Stomach (tissue), 9 donors: Measurements from ENCODE around the gene METAP2. TPM values are rescaled to one million over a fixed set of nuclear protein-coding genes. Genes with fewer than 3 reads are reported as not detected.

Source experiments
- DNase-seq, 2 donors: peaks; one replicate each; pipeline versions ENCODE4 v3.0.0 to v3.0.0-alpha.2; 2013 to 2019
- H3K27ac ChIP-seq, 5 donors: fragments of 200-600 bp in 4 of 5; sonication (generic) in 4 of 5; one replicate each; pipeline ENCODE4 v1.5.1; 2013 to 2019; ENCODE audit warnings: mild to moderate bottlenecking in 1 of 5, moderate library complexity in 1 of 5
- H3K27me3 ChIP-seq, 3 donors: fragments of 200-600 bp; sonication (generic); one replicate each; pipeline ENCODE4 v1.5.1; 2017 to 2019; ENCODE audit warnings: mixed run types in 1 of 3
- H3K36me3 ChIP-seq, 4 donors: fragments of 200-600 bp; sonication (generic); 1 replicate in 3 of 4; 2 replicates in 1 of 4; pipeline ENCODE4 v1.5.1; 2016 to 2019
- H3K4me1 ChIP-seq, 4 donors: fragments of 200-600 bp; sonication (generic); one replicate each; pipeline ENCODE4 v1.5.1; 2016 to 2019
- H3K4me3 ChIP-seq, 4 donors: fragments of 200-600 bp; sonication (generic) in 3 of 4; one replicate each; pipeline ENCODE4 v1.5.1; 2016 to 2019; ENCODE audit warnings: mild to moderate bottlenecking in 1 of 4
- H3K9me3 ChIP-seq, 4 donors: fragments of 200-600 bp; sonication (generic); one replicate each; pipeline ENCODE4 v1.5.1; 2016 to 2019
- CTCF ChIP-seq, 7 experiments: fragments of 450-650 bp in 4 of 7; fragments of 200-600 bp in 3 of 7; sonication (generic) in 3 of 7; IDR thresholded peaks; one replicate each; pipeline ENCODE4 v1.5.1; 2016 to 2019; ENCODE audit warnings: antibody characterized with exemption in 7 of 7, control low read depth in 2 of 7, mild to moderate bottlenecking in 1 of 7
- EP300 ChIP-seq: sonication (generic); formaldehyde crosslinking; IDR thresholded peaks from one replicate; pipeline ENCODE4 v1.6.1; 2017; ENCODE audit warnings: antibody characterized with exemption
- POLR2A ChIP-seq, 4 donors: fragments of 450-650 bp; IDR thresholded peaks; one replicate each; pipeline ENCODE4 v1.6.1; 2016; ENCODE audit warnings: antibody characterized with exemption in 4 of 4, control low read depth in 2 of 4, mild to moderate bottlenecking in 1 of 4, moderate library complexity in 1 of 4
- POLR2AphosphoS5 ChIP-seq, 3 donors: sonication (generic); formaldehyde crosslinking; IDR thresholded peaks; one replicate each; pipeline ENCODE4 v1.6.1; 2016; ENCODE audit warnings: antibody characterized with exemption in 3 of 3
- WGBS, 5 donors: extraction: QIAGEN DNeasy Blood & Tissue Kit in 3 of 5; methylation state at CpG; one replicate each; pipeline versions ENCODE4 v1.1.5 to v1.1.7; 2013 to 2018; 5-methylcytosine and 5-hydroxymethylcytosine counted together
- intact Hi-C: fragments of 100-400 bp; cut with DNase I; formaldehyde crosslinking; loops from one replicate; pipeline ENCODE4 v1.15.1; 2023; ENCODE audit warnings: low total_unique reads
- polyA plus RNA-seq, 3 donors: library from polyadenylated mRNA; stranded (reverse); fragments of 200-250 nt; gene quantifications; one replicate each; pipeline ENCODE4 v1.2.3, GENCODE V29; 2013
- total RNA-seq, 5 donors: library from RNA; depleted of rRNA; stranded (reverse); fragments of >200 nt; gene quantifications; one replicate each; pipeline versions ENCODE4 v1.1.0 to v1.2.3, GENCODE V29; 2014 to 2016
- donor health status: healthy with polysubstance abuse.
- donor health status: Bipolar disorder and iron deficiency.
- donor health status: healthy.

The METAP2 gene
- total and polyA plus RNA-seq, 8 donors = 14.0 to 111 (median 43.6) TPM

DNA sequence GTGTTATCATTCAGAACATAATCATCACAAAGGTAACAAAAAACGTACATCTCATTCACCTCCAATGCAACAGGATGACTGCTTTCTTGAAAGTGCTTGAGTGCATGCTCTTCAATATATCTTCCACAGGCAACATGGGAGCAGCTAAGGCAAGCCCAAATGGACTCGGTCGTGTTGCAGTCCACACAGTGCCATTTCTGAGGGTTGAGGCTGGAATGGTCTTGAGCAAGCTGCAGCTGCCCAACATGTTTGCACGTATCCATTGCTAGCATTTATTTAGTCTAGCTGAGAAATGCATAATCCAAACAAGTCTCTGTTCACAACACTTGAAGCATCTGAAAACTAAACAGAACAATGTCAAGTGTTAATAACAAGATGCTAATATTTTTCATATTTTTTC is 60.0 kb downstream of the METAP2 start:
- H3K9me3 ChIP-seq = no peaks in the 10 kb centered on the region
- no peak for DNase-seq
- H3K27me3 ChIP-seq = no peaks in the 10 kb centered on the region
- no peaks in the 10 kb centered on the region for H3K36me3 ChIP-seq
- intact Hi-C loops = loop anchor here (10.0 kb wide), 1 partner anchor 419 kb away; no protein-coding TSS in a partner anchor
- H3K4me1 ChIP-seq = peaks cover 0 to 13% (median 5%) of the 10 kb centered on the region in 4 donors
- no peak overlapping the region for H3K27ac ChIP-seq
- H3K4me3 ChIP-seq = no peak overlapping the region
- 45 to 65% (median 61%) methylated on average over 4 of the region's 4 CpGs for WGBS, 5 donors
- no peak for TF ChIP-seq EP300
- no peak for TF ChIP-seq POLR2A (IDR thresholded peaks at IDR 0.05)
- TF ChIP-seq POLR2AphosphoS5 (IDR thresholded peaks at IDR 0.05) = no peak
- no peak for TF ChIP-seq CTCF (IDR thresholded peaks at IDR 0.05)

- Histone ChIP-seq H3K4me1 (peaks cover 0 to 13% (median 5%) of the 10 kb centered on the region in 4 donors), H3K27ac (no peak overlapping the region), H3K9me3 (no peaks in the 10 kb centered on the region), H3K36me3 (no peaks in the 10 kb centered on the region), H3K4me3 (no peak overlapping the region), H3K27me3 (no peaks in the 10 kb centered on the region)
- intact Hi-C loops = loop anchor here (10.0 kb wide), 1 partner anchor 423 kb away; no protein-coding TSS in a partner anchor
- 74 to 84% (median 82%) methylated on average over 4 of the region's 4 CpGs for WGBS, 5 donors
- no peak for TF ChIP-seq POLR2AphosphoS5 (IDR thresholded peaks at IDR 0.05)
- no peak for TF ChIP-seq CTCF (IDR thresholded peaks at IDR 0.05)
- TF ChIP-seq POLR2A (IDR thresholded peaks at IDR 0.05) = no peak
- TF ChIP-seq EP300 = no peak
- DNase-seq = no peak
Measured at GRCh38 chr12:95538006-95538405, 64.1 kb downstream of the METAP2 start.

- Histone ChIP-seq H3K4me1 (peaks cover 0 to 12% (median 5%) of the 10 kb centered on the region in 4 donors), H3K36me3 (no peaks in the 10 kb centered on the region), H3K9me3 (no peaks in the 10 kb centered on the region), H3K27ac (no peak overlapping the region), H3K4me3 (no peak overlapping the region), H3K27me3 (no peaks in the 10 kb centered on the region)
- no peak for TF ChIP-seq EP300
- no peak for TF ChIP-seq POLR2A (IDR thresholded peaks at IDR 0.05)
- no peak for TF ChIP-seq POLR2AphosphoS5 (IDR thresholded peaks at IDR 0.05)
- TF ChIP-seq CTCF (IDR thresholded peaks at IDR 0.05) = no peak
- no peak for DNase-seq
- intact Hi-C loops = loop anchor here (10.0 kb wide), 1 partner anchor 424 kb away; no protein-coding TSS in a partner anchor
- 65 to 79% (median 71%) methylated on average over 5 of the region's 5 CpGs for WGBS, 5 donors
Measured at GRCh38 chr12:95538656-95539055, 64.7 kb downstream of the METAP2 start.

GRCh38 chr12:95541436-95541835 is 67.5 kb downstream of the METAP2 start:
- no peak overlapping the region for H3K27ac ChIP-seq
- no peaks in the 10 kb centered on the region for H3K36me3 ChIP-seq
- no peaks in the 10 kb centered on the region for H3K9me3 ChIP-seq
- H3K27me3 ChIP-seq = peaks cover 0 to 2% (median 0%) of the 10 kb centered on the region in 3 donors
- intact Hi-C loops = no loop called here
- DNase-seq = no peak
- 84 to 89% (median 87%) methylated on average over 7 of the region's 7 CpGs for WGBS, 5 donors
- H3K4me1 ChIP-seq = no peaks in the 10 kb centered on the region
- H3K4me3 ChIP-seq = no peak overlapping the region
- TF ChIP-seq POLR2A (IDR thresholded peaks at IDR 0.05) (no peak), CTCF (IDR thresholded peaks at IDR 0.05) (no peak), EP300 (no peak), POLR2AphosphoS5 (IDR thresholded peaks at IDR 0.05) (no peak)
